ENCODE results near the gene CFB.
A peak's percentile ranks its signal among the peaks of the same experiment; 100 is the strongest.

Gene CFB

GRCh38 chr6:31948306-31948705 is 2.4 kb downstream of the CFB start:
- no peak for DNase-seq (ENCODE audit: low read depth in 2 of 2)

- DNase-seq (ENCODE audit: low read depth in 2 of 2) = no peak
Observed at GRCh38 chr6:31948753-31949413, 3.0 kb downstream of the CFB start.

- no peak for DNase-seq (ENCODE audit: low read depth in 2 of 2)
Observed at GRCh38 chr6:31949926-31950548, 4.1 kb downstream of the CFB start.

- DNase-seq (ENCODE audit: low read depth in 2 of 2) = no peak
Observed at GRCh38 chr6:31952140-31952805, 6.4 kb downstream of the CFB start.

GRCh38 chr6:31952890-31953289 is 7.0 kb downstream of the CFB start:
- no peak for DNase-seq (ENCODE audit: low read depth in 2 of 2)

- DNase-seq (ENCODE audit: low read depth in 2 of 2) = no peak
Observed at GRCh38 chr6:31954511-31954910, 8.6 kb downstream of the CFB start.

GRCh38 chr6:31956796-31957195 is 10.9 kb downstream of the CFB start:
- DNase-seq (ENCODE audit: low read depth in 2 of 2) = no peak

- DNase-seq (ENCODE audit: low read depth in 2 of 2) = no peak
Observed at GRCh38 chr6:31958412-31958740, 12.5 kb downstream of the CFB start.

GRCh38 chr6:31958741-31959739 is 13.1 kb downstream of the CFB start, which contains the start of the genes NELFE and SKIC2:
TSS of gene NELFE (minus strand) at chr6:31958971. CDS start at chr6:31958446, 525 bp downstream.
TSS of gene SKIC2 (plus strand) at chr6:31959175. CDS start at chr6:31959193, 18 bp downstream.
- peak; percentile 99 for DNase-seq (ENCODE audit: low read depth in 2 of 2)

- no peak for DNase-seq (ENCODE audit: low read depth in 2 of 2)
Observed at GRCh38 chr6:31961616-31962015, 15.7 kb downstream of the CFB start.

GRCh38 chr6:31963921-31964320 is 18.0 kb downstream of the CFB start:
- DNase-seq (ENCODE audit: low read depth in 2 of 2) = no peak

GRCh38 chr6:31965700-31966099 is 19.8 kb downstream of the CFB start:
- no peak for DNase-seq (ENCODE audit: low read depth in 2 of 2)

GRCh38 chr6:31966506-31966905 is 20.6 kb downstream of the CFB start:
- DNase-seq (ENCODE audit: low read depth in 2 of 2) = no peak

- no peak for DNase-seq (ENCODE audit: low read depth in 2 of 2)
Observed at GRCh38 chr6:31966997-31967925, 21.4 kb downstream of the CFB start.

GRCh38 chr6:31967926-31968320 is 22.0 kb downstream of the CFB start:
- DNase-seq (ENCODE audit: low read depth in 2 of 2) = no peak

GRCh38 chr6:31968326-31968725 is 22.4 kb downstream of the CFB start:
- DNase-seq (ENCODE audit: low read depth in 2 of 2) = no peak

- DNase-seq (ENCODE audit: low read depth in 2 of 2) = no peak
Observed at GRCh38 chr6:31968791-31969711, 23.2 kb downstream of the CFB start.

- DNase-seq (ENCODE audit: low read depth in 2 of 2) = no peak
Observed at GRCh38 chr6:31969712-31970603, 24.1 kb downstream of the CFB start.

Data from stimulated activated CD8-positive, alpha-beta memory T cell treated with anti-CD3 and anti-CD28 coated beads, Interleukin-15, amount 100 ng/mL, for 48 hours (primary cell).